Thyroid gland (tissue), 4 donors: Measurements from ENCODE around the gene AMACR.

Experiments used
- POLR2A ChIP-seq, 2 donors: fragments of 450-650 bp; IDR thresholded peaks; one replicate each; pipeline ENCODE4 v1.6.1; 2017; ENCODE audit warnings: antibody characterized with exemption in 2 of 2, mild to moderate bottlenecking in 2 of 2, moderate library complexity in 1 of 2
- TF ChIP-seq, protein P1 (sequence below), 6 experiments: fragments of 200-600 bp in 3 of 6; fragments of 450-650 bp in 3 of 6; sonication (generic) in 3 of 6; IDR thresholded peaks; one replicate each; pipeline ENCODE4 v1.5.1; 2016 to 2019; ENCODE audit warnings: antibody characterized with exemption in 6 of 6, mild to moderate bottlenecking in 2 of 6, inconsistent platforms in 1 of 6, moderate library complexity in 1 of 6

DNA sequence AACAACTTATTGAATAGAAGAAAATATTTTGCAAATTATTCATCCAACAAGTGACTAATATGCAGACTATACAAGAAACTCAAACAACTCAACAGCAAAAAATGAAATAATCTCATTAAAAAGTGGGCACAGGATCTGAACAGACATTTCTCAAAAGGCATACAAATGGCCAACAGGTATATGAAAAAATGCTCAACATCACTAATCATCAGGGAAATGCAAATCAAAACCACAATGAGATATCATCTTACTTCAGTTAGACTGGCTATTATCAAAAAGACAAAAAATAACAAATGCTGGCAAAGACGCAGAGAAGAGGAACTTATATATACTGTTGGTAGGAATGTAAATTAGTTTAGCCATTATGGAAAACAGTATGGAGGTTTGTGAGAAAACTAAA is 1.8 kb upstream of the AMACR start:
- TF ChIP-seq, protein P1, sequence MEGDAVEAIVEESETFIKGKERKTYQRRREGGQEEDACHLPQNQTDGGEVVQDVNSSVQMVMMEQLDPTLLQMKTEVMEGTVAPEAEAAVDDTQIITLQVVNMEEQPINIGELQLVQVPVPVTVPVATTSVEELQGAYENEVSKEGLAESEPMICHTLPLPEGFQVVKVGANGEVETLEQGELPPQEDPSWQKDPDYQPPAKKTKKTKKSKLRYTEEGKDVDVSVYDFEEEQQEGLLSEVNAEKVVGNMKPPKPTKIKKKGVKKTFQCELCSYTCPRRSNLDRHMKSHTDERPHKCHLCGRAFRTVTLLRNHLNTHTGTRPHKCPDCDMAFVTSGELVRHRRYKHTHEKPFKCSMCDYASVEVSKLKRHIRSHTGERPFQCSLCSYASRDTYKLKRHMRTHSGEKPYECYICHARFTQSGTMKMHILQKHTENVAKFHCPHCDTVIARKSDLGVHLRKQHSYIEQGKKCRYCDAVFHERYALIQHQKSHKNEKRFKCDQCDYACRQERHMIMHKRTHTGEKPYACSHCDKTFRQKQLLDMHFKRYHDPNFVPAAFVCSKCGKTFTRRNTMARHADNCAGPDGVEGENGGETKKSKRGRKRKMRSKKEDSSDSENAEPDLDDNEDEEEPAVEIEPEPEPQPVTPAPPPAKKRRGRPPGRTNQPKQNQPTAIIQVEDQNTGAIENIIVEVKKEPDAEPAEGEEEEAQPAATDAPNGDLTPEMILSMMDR (IDR thresholded peaks at IDR 0.05), result no peak
- no peak for TF ChIP-seq POLR2A (IDR thresholded peaks at IDR 0.05)
